Stimulated activated CD4-positive, alpha-beta T cell treated with anti-CD3 and anti-CD28 coated beads, TNF-alpha, amount 100 ng/mL, for 24 hours (primary cell): ENCODE measurements around the gene CASP1.

Experiments used
- DNase-seq, 3 experiments: peaks; one replicate each; pipeline ENCODE4 v3.0.0-alpha.2; 2020; ENCODE audit warnings: low read depth in 3 of 3

CASP1 gene

DNA sequence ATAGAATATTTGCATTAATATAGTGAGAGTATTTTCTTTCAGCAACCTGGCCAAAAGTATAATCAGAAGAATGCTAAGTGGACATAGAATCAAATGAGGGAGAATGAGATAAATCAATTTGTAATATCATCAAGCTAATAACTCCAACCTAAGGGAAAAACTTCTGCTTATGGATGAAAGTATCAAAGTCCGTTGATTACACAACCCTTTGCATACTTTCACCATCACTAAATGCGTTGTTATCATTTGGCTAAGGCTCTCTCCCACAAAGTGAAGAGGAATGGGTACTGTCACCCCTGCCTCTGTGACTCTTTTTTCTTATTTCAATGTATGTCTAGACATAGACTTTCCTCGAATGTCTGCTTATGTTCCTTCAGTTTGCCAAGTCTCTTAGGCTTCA, 50.1 kb downstream of the CASP1 start:
- no peak for DNase-seq

DNA sequence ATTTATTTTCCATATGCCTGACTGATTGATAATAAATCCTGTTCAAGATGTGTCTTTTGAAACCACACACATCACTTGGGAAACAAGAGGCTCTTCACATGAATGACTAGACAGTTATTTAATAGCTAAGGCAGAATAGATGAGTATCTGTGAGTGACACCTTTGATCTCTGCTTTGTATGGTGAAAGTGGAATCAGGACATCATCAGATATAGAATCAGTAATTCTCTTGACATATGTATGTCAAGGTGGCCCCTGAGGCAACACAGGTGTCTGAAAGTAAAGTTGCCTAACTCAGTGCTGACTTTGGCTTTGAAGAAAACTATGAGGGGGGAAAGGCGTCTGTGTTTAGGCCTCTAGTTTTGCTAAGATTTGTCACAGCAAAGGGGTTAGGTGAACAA, 55.1 kb downstream of the CASP1 start:
- DNase-seq = no peak
